Thoracic aorta (tissue), 2 donors: ENCODE data around the gene ALDH3B1. TPM values are rescaled to one million over a fixed set of nuclear protein-coding genes. Genes with fewer than 3 reads are reported as not detected.

Experiments
- ATAC-seq: fragments of 150-250 bp; one replicate; pipeline ENCODE4 v1.8.0; 2017; ENCODE audit warnings: low read depth; ENCODE audit not compliant: insufficient number of reproducible peaks, low FRiP score
- DNase-seq: peaks from one replicate; pipeline ENCODE4 v3.0.0-alpha.2; 2020; ENCODE audit warnings: low spot score
- H3K27ac ChIP-seq, 2 donors: fragments of 200-600 bp; sonication (generic); 1 replicate in 1 of 2; 2 replicates in 1 of 2; pipeline ENCODE4 v1.5.1; 2016; ENCODE audit warnings: mild to moderate bottlenecking in 2 of 2, moderate library complexity in 2 of 2
- H3K27me3 ChIP-seq: fragments of 200-600 bp; sonication (generic); replicated peaks from 2 replicates; pipeline ENCODE4 v1.6.0; 2016; ENCODE audit warnings: mild to moderate bottlenecking; ENCODE audit not compliant: insufficient read depth
- H3K36me3 ChIP-seq: fragments of 200-600 bp; sonication (generic); one replicate; pipeline ENCODE4 v1.5.1; 2016
- H3K4me1 ChIP-seq, 2 donors: fragments of 200-600 bp; sonication (generic); 1 replicate in 1 of 2; 2 replicates in 1 of 2; pipeline versions ENCODE4 v1.5.1 to v1.6.0; 2016; ENCODE audit warnings: low read depth in 2 of 2, mild to moderate bottlenecking in 1 of 2; ENCODE audit not compliant: control insufficient read depth in 1 of 2
- H3K4me3 ChIP-seq: fragments of 200-600 bp; sonication (generic); 2 replicates; pipeline ENCODE4 v1.5.1; 2016; ENCODE audit warnings: mild to moderate bottlenecking
- H3K9me3 ChIP-seq: fragments of 200-600 bp; sonication (generic); 2 replicates; pipeline ENCODE4 v1.5.1; 2016
- CTCF ChIP-seq: fragments of 200-600 bp; sonication (generic); IDR thresholded peaks from one replicate; pipeline ENCODE4 v1.5.1; 2019; ENCODE audit warnings: antibody characterized with exemption
- total RNA-seq, 2 donors: library from RNA; depleted of rRNA; stranded (reverse); fragments of >200 nt; gene quantifications; one replicate each; pipeline versions ENCODE4 v1.1.0 to v1.2.3, GENCODE V29; 2016

Gene ALDH3B1
- total RNA-seq, 2 donors from 2014 or later = 17.6 to 24.2 TPM

GRCh38 chr11:68067991-68068390 lies 57.9 kb downstream of the ALDH3B1 start:
- ATAC-seq (no peak), DNase-seq (no peak)
- no peak overlapping the region for H3K4me3 ChIP-seq
- no peaks in the 10 kb centered on the region for H3K4me1 ChIP-seq
- H3K36me3 ChIP-seq = peaks cover 5% of the 10 kb centered on the region
- H3K27ac ChIP-seq = no peak overlapping the region
- no peaks in the 10 kb centered on the region for H3K27me3 ChIP-seq
- H3K9me3 ChIP-seq = no peaks in the 10 kb centered on the region
- no peak for TF ChIP-seq CTCF

- H3K27me3 ChIP-seq = no peaks in the 10 kb centered on the region
- H3K4me1 ChIP-seq = no peaks in the 10 kb centered on the region
- no peak overlapping the region for H3K4me3 ChIP-seq
- DNase-seq = no peak
- no peaks in the 10 kb centered on the region for H3K36me3 ChIP-seq
- no peak for TF ChIP-seq CTCF
- no peak overlapping the region for H3K27ac ChIP-seq
- no peak for ATAC-seq
- no peaks in the 10 kb centered on the region for H3K9me3 ChIP-seq
Measured at GRCh38 chr11:68071281-68072048, 61.3 kb downstream of the ALDH3B1 start.

GRCh38 chr11:68074584-68075352 lies 64.6 kb downstream of the ALDH3B1 start:
- no peak for TF ChIP-seq CTCF
- no peak overlapping the region for H3K27ac ChIP-seq

GRCh38 chr11:68076371-68077042 lies 66.4 kb downstream of the ALDH3B1 start:
- no peak for ATAC-seq
- H3K36me3 ChIP-seq = no peaks in the 10 kb centered on the region

More at GRCh38 chr11:68074584-68075352, 64.6 kb downstream of the ALDH3B1 start:
- ATAC-seq = no peak
- H3K4me1 ChIP-seq = no peaks in the 10 kb centered on the region
- H3K4me3 ChIP-seq = no peak overlapping the region
- H3K9me3 ChIP-seq = no peaks in the 10 kb centered on the region
- no peaks in the 10 kb centered on the region for H3K36me3 ChIP-seq
- no peak for DNase-seq
- H3K27me3 ChIP-seq = no peaks in the 10 kb centered on the region

More at GRCh38 chr11:68076371-68077042, 66.4 kb downstream of the ALDH3B1 start:
- H3K27me3 ChIP-seq = no peaks in the 10 kb centered on the region
- no peak overlapping the region for H3K27ac ChIP-seq
- no peak for TF ChIP-seq CTCF
- no peak overlapping the region for H3K4me3 ChIP-seq
- no peaks in the 10 kb centered on the region for H3K9me3 ChIP-seq
- DNase-seq = no peak
- H3K4me1 ChIP-seq = no peaks in the 10 kb centered on the region
